Activated B cell treated with CpG ODN at 0.5 μM for 24 hours (primary cell): ENCODE results near the gene APOBR. TPM values are rescaled to one million over a fixed set of nuclear protein-coding genes. Genes with fewer than 3 reads are reported as not detected.

Experiments
- ATAC-seq: fragments of 200-7000 bp; cut with Tn5 transposase; one replicate; pipeline ENCODE4 v1.10.0; 2021; ENCODE audit warnings: low read depth, mild to moderate bottlenecking, moderate library complexity
- CTCF ChIA-PET: fragments of 350-600 bp; sonication (Branson Sonifier 250); formaldehyde crosslinking; loops from one replicate; lab custom pipeline; 2021; ENCODE audit warnings: antibody characterized with exemption; lab: Charles Lee
- POLR2A ChIA-PET: fragments of 350-600 bp; sonication (Branson Sonifier 250); formaldehyde crosslinking; loops from one replicate; lab custom pipeline; 2021; ENCODE audit warnings: antibody characterized with exemption; lab: Charles Lee
- DNase-seq: peaks from one replicate; pipeline ENCODE4 v3.0.0; 2022
- H3K27ac Mint-ChIP-seq: one replicate; pipeline ENCODE4 v1.8.0; 2020; ENCODE audit warnings: mixed read lengths
- H3K27me3 Mint-ChIP-seq: one replicate; pipeline ENCODE4 v1.8.0; 2021; ENCODE audit warnings: mixed read lengths
- H3K36me3 Mint-ChIP-seq: one replicate; pipeline ENCODE4 v1.8.0; 2021; ENCODE audit warnings: low read depth, mixed read lengths
- H3K4me1 Mint-ChIP-seq: one replicate; pipeline ENCODE4 v1.8.0; 2021; ENCODE audit warnings: mixed read lengths
- H3K4me3 Mint-ChIP-seq: one replicate; pipeline ENCODE4 v1.8.0; 2020; ENCODE audit warnings: mild to moderate bottlenecking, mixed read lengths
- H3K9me3 Mint-ChIP-seq: one replicate; pipeline ENCODE4 v1.8.0; 2020; ENCODE audit warnings: mixed read lengths
- CTCF ChIP-seq: fragments of 200-600 bp; IDR thresholded peaks from one replicate; pipeline ENCODE4 v1.8.0; 2022; ENCODE audit warnings: antibody characterized with exemption, mild to moderate bottlenecking
- intact Hi-C: fragments of 100-400 bp; cut with micrococcal nuclease; formaldehyde crosslinking; loops from one replicate; pipeline ENCODE4 v1.15.1; 2024
- total RNA-seq: library from RNA; stranded (reverse); gene quantifications from 2 replicates; pipeline ENCODE4 v1.2.3, GENCODE V29; 2022

APOBR gene
- total RNA-seq, 1 donor from 2014 or later, result 2.9 TPM

- Mint-ChIP-seq H3K27ac (no peak overlapping the region), H3K9me3 (no peaks in the 10 kb centered on the region), H3K4me3 (no peak overlapping the region), H3K27me3 (no peaks in the 10 kb centered on the region), H3K4me1 (peaks cover 17% of the 10 kb centered on the region), H3K36me3 (no peaks in the 10 kb centered on the region)
- DNase-seq (no peak), ATAC-seq (no peak)
- no peak for TF ChIP-seq CTCF
- ChIA-PET CTCF (no interaction called here), POLR2A (interaction anchor here (0.5 kb wide), 1 partner anchor 10 kb away, joined by 3 read pairs; the partner anchor contains the start of gene CLN3)
- intact Hi-C loops, result no loop called here
Measured at GRCh38 chr16:28501258-28502232, 7.1 kb downstream of the APOBR start.

- ATAC-seq (no peak), DNase-seq (no peak)
- CTCF ChIA-PET, result no interaction called here
- H3K27me3 Mint-ChIP-seq, result no peaks in the 10 kb centered on the region
- H3K27ac Mint-ChIP-seq, result no peak overlapping the region
- no peaks in the 10 kb centered on the region for H3K36me3 Mint-ChIP-seq
- POLR2A ChIA-PET, result interaction anchor here (0.5 kb wide), 1 partner anchor 10 kb away, joined by 3 read pairs; the partner anchor contains the start of gene CLN3
- H3K4me1 Mint-ChIP-seq, result peaks cover 24% of the 10 kb centered on the region
- TF ChIP-seq CTCF, result no peak
- intact Hi-C loops, result no loop called here
- H3K9me3 Mint-ChIP-seq, result no peaks in the 10 kb centered on the region
- H3K4me3 Mint-ChIP-seq, result no peak overlapping the region
Measured at GRCh38 chr16:28502290-28502689, 7.8 kb downstream of the APOBR start.

GRCh38 chr16:28503470-28504259 lies 9.2 kb downstream of the APOBR start:
- intact Hi-C loops, result no loop called here
- peaks cover 37% of the 10 kb centered on the region for H3K4me1 Mint-ChIP-seq
- H3K27me3 Mint-ChIP-seq, result no peaks in the 10 kb centered on the region
- H3K9me3 Mint-ChIP-seq, result no peaks in the 10 kb centered on the region
- H3K27ac Mint-ChIP-seq, result peak overlapping the region; percentile 30
- no peaks in the 10 kb centered on the region for H3K36me3 Mint-ChIP-seq
- DNase-seq (no peak), ATAC-seq (no peak)
- ChIA-PET CTCF (no interaction called here), POLR2A (no interaction called here)
- H3K4me3 Mint-ChIP-seq, result no peak overlapping the region
- no peak for TF ChIP-seq CTCF

- Mint-ChIP-seq H3K36me3 (no peaks in the 10 kb centered on the region), H3K9me3 (no peaks in the 10 kb centered on the region), H3K4me1 (peaks cover 35% of the 10 kb centered on the region), H3K27ac (no peak overlapping the region), H3K4me3 (no peak overlapping the region), H3K27me3 (no peaks in the 10 kb centered on the region)
- POLR2A ChIA-PET, result no interaction called here
- CTCF ChIA-PET, result no interaction called here
- intact Hi-C loops, result no loop called here
- DNase-seq (no peak), ATAC-seq (no peak)
- no peak for TF ChIP-seq CTCF
Measured at GRCh38 chr16:28504707-28505404, 10.4 kb downstream of the APOBR start.
